GM12872 (cell line): ENCODE data around the gene ZNF182.

Experiments
- CTCF ChIP-seq: IDR thresholded peaks from 3 replicates; pipeline ENCODE4 v1.5.1; 2011; ENCODE audit warnings: low read depth, mild to moderate bottlenecking, low read length, moderate library complexity; ENCODE audit not compliant: insufficient read depth

ZNF182 gene

GRCh38 chrX:47933946-47934345, 69.8 kb downstream of the ZNF182 start:
- TF ChIP-seq CTCF: no peak

GRCh38 chrX:47927212-47927611, 76.6 kb downstream of the ZNF182 start:
- TF ChIP-seq CTCF: no peak
